Loucy (cell line): ENCODE results near the gene MCF2L.

Source experiments
- EZH2phosphoT487 ChIP-seq: fragments of 200-600 bp; IDR thresholded peaks from 2 replicates; pipeline ENCODE4 v1.6.1; 2018; ENCODE audit warnings: antibody characterized with exemption, mild to moderate bottlenecking, moderate library complexity, borderline replicate concordance
- TF ChIP-seq, protein P1 (sequence below): fragments of 200-600 bp; sonication (generic); conservative IDR thresholded peaks from 2 replicates; pipeline ENCODE4 v1.5.1; 2014; ENCODE audit warnings: mild to moderate bottlenecking, antibody characterized with exemption, low read length

DNA sequence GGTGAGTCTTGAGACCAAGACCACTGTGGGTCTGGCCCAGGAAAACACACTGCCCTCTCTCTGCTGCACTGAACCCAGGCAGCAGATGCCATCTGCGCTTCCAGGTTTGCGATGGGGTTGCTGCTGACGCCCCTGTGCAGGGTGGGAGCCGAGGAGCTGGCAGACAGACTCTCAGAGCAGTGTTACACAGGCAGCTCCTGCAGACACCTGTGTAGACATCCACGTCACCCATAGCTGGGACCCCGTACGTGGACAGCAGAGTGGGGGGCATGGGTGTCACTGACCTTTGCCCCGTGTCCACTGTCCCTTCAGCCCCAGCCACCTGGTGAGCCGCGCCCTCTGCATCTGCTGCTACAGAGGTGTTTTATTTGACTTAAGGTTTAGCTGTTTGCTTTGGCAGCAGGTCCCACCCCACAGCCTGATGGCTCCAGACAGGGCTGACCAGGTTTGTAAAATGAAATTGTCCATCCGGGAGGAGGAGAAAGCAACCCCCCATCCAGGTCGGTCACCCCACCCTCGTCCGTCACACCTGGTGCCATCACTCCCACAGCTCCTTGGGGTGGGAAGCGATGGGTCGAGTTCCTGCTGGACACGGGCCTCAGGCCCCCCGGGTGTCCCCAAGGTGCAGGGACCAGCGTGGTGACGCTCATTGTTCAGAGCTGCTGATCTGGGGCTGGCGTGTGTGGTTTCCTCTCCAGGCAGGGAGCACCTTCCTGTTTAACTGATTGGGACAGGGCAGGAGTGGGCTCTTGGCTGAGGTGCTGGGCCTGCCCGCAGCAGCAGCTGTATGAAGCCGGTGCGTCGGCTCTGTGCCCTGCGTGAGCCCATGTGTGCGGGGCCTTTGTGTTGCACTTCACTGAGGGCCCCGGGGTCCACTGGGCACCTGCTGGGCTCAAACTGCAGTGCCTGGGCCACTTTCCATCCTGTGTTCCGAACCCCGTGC, 28.4 kb downstream of the MCF2L start:
- TF ChIP-seq, protein P1, sequence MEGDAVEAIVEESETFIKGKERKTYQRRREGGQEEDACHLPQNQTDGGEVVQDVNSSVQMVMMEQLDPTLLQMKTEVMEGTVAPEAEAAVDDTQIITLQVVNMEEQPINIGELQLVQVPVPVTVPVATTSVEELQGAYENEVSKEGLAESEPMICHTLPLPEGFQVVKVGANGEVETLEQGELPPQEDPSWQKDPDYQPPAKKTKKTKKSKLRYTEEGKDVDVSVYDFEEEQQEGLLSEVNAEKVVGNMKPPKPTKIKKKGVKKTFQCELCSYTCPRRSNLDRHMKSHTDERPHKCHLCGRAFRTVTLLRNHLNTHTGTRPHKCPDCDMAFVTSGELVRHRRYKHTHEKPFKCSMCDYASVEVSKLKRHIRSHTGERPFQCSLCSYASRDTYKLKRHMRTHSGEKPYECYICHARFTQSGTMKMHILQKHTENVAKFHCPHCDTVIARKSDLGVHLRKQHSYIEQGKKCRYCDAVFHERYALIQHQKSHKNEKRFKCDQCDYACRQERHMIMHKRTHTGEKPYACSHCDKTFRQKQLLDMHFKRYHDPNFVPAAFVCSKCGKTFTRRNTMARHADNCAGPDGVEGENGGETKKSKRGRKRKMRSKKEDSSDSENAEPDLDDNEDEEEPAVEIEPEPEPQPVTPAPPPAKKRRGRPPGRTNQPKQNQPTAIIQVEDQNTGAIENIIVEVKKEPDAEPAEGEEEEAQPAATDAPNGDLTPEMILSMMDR: no peak
- TF ChIP-seq EZH2phosphoT487: no peak
